H1 (cell line): ENCODE results near the gene RTN4RL1. TPM values are rescaled to one million over a fixed set of nuclear protein-coding genes. Genes with fewer than 3 reads are reported as not detected.
A peak's percentile ranks its signal among the peaks of the same experiment; 100 is the strongest.

Experiments
- CHD2 ChIP-seq: IDR thresholded peaks from 2 replicates; pipeline ENCODE4 v1.6.1; 2012; ENCODE audit warnings: low read length, improper control_type of control experiment
- CREB1 ChIP-seq: IDR thresholded peaks from 2 replicates; pipeline ENCODE4 v1.6.1; 2012; ENCODE audit warnings: inconsistent platforms
- EZH2 ChIP-seq: fragments of 200-600 bp; sonication (generic); IDR thresholded peaks from 2 replicates; pipeline ENCODE4 v1.7.1; 2012; ENCODE audit warnings: low read depth, mild to moderate bottlenecking, moderate library complexity, low read length, inconsistent platforms; ENCODE audit not compliant: severe bottlenecking
- JUND ChIP-seq: IDR thresholded peaks from 2 replicates; pipeline ENCODE4 v1.6.1; 2011; ENCODE audit warnings: mild to moderate bottlenecking, improper control_type of control experiment, low read length
- KDM1A ChIP-seq: fragments of 200-600, 300-600 bp; sonication (generic); IDR thresholded peaks from 2 replicates; pipeline ENCODE4 v1.7.1; 2016; ENCODE audit warnings: mild to moderate bottlenecking, low read length, borderline replicate concordance
- POLR2A ChIP-seq, 2 experiments: IDR thresholded peaks; 1 replicate in 1 of 2; 2 replicates in 1 of 2; pipeline ENCODE4 v1.6.1; 2011; ENCODE audit warnings: low read depth in 2 of 2, low read length in 2 of 2, mild to moderate bottlenecking in 2 of 2; ENCODE audit errors: control extremely low read depth in 1 of 2
- POLR2AphosphoS5 ChIP-seq: IDR thresholded peaks from 2 replicates; pipeline ENCODE4 v1.6.1; 2011; ENCODE audit warnings: low read depth, low read length
- RBBP5 ChIP-seq: IDR thresholded peaks from 2 replicates; pipeline ENCODE4 v1.7.1; 2012; ENCODE audit warnings: low read depth, mild to moderate bottlenecking, inconsistent platforms, low read length, moderate library complexity, borderline replicate concordance
- SIN3A ChIP-seq, 2 experiments: IDR thresholded peaks in 1 of 2; conservative IDR thresholded peaks in 1 of 2; 2 replicates each; pipeline ENCODE4 v1.6.1; 2011 to 2012; ENCODE audit warnings: low read length in 2 of 2, improper control_type of control experiment in 1 of 2, low read depth in 1 of 2, mild to moderate bottlenecking in 1 of 2
- SP4 ChIP-seq: IDR thresholded peaks from 2 replicates; pipeline ENCODE4 v1.6.1; 2012; ENCODE audit warnings: low read length, inconsistent platforms
- TAF1 ChIP-seq: IDR thresholded peaks from 2 replicates; pipeline ENCODE4 v1.6.1; 2011; ENCODE audit warnings: mild to moderate bottlenecking, low read depth, low read length
- YY1 ChIP-seq: IDR thresholded peaks from 2 replicates; pipeline ENCODE4 v1.6.1; 2011; ENCODE audit warnings: low read depth, mild to moderate bottlenecking, low read length
- ZNF274 ChIP-seq: IDR thresholded peaks from 2 replicates; pipeline ENCODE4 v1.7.0; 2012; ENCODE audit warnings: low read length, borderline replicate concordance; ENCODE audit errors: extremely low read depth
- polyA plus RNA-seq, 7 experiments: library from polyadenylated mRNA; depleted of rRNA in 3 of 7; stranded (reverse) in 5 of 7; unstranded in 2 of 7; fragments of >200 nt in 5 of 7; fragments of 200-250 nt in 2 of 7; gene quantifications; 1 replicate in 5 of 7; 2 replicates in 1 of 7; 4 replicates in 1 of 7; pipeline versions ENCODE4 v1.2.1 to v1.2.3, GENCODE V29; 2011 to 2013; ENCODE audit warnings: missing spikeins in 2 of 7, mixed read lengths in 2 of 7
- total RNA-seq: library from RNA; stranded (reverse); fragmentation: NEBNext Ultra II Directional; extraction: Animal tissue kit (Norgen Biotek cat#: 25700); gene quantifications from 2 replicates; pipeline ENCODE4 v1.2.1, GENCODE V29; 2021
- TF ChIP-seq, protein P1 (sequence below): IDR thresholded peaks from 2 replicates; pipeline ENCODE4 v1.6.1; 2012; ENCODE audit warnings: inconsistent platforms
- TF ChIP-seq, protein P2 (sequence below), 3 experiments: IDR thresholded peaks; 1 replicate in 2 of 3; 2 replicates in 1 of 3; pipeline versions ENCODE4 v1.5.1 to v1.6.1; 2011; ENCODE audit warnings: low read length in 3 of 3, mild to moderate bottlenecking in 3 of 3, inconsistent platforms in 2 of 3, low read depth in 1 of 3, moderate library complexity in 1 of 3; ENCODE audit not compliant: insufficient read depth in 1 of 3; ENCODE audit errors: control extremely low read depth in 1 of 3

The RTN4RL1 gene
- total and polyA plus RNA-seq, 2 of the 8 experiments (the other 6 are each of a cell fraction or from before 2014, with no cell fraction given): 0.09 TPM; not detected in 1

DNA sequence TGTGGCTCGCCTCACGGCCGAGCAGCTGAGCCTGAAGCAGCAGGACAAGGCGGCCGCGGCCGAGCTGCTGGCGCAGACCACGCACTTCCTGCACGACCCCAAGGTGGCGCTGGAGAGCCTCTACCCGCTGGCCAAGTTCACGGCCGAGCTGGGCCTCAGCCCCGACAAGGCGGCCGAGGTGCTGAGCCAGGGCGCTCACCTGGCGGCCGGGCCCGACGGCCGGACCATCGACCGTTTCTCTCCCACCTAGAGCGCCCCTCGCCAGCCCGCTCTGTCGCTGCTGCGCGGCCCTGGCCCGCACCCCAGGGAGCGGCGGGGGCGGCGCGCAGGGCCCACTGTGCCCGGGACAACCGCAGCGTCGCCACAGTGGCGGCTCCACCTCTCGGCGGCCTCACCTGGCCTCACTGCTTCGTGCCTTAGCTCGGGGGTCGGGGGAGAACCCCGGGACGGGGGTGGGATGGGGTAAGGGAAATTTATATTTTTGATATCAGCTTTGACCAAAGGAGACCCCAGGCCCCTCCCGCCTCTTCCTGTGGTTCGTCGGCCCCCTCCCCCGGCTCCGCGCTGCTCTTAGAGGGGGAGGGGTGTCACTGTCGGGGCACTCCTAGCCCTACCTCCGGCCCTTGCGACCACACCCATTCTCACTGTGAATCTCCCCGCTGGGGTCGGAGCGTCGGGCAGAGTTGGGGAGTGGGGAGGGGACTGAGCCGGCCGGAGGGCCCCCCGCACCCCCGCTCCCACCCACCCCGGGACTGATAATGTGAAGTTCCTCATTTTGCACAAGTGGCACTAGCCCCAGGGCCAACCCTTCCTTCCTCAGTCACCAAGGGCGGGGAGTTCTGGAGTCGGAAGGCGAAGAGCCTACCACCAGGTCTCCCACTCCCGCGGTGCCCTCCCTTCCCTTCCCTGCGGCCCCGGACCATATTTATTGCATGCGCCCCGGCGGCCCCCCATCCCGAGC is 33.7 kb upstream of the RTN4RL1 start (continued):
- TF ChIP-seq KDM1A: peak; percentile 74
- no peak for TF ChIP-seq ZNF274
- TF ChIP-seq RBBP5: no peak
- 0 out of 2 replicates have a peak, but pooled peaks have one; percentile 50 for TF ChIP-seq YY1
- TF ChIP-seq, protein P1, sequence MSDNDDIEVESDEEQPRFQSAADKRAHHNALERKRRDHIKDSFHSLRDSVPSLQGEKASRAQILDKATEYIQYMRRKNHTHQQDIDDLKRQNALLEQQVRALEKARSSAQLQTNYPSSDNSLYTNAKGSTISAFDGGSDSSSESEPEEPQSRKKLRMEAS: peak; percentile 1; the same call in 1 of the 2 replicates
- TF ChIP-seq POLR2AphosphoS5: no peak
- TF ChIP-seq POLR2A (IDR thresholded peaks at IDR 0.05; ENCODE audit: control extremely low read depth in 1 of 2, low read depth in 2 of 2, low read length in 2 of 2): no peak
- TF ChIP-seq, protein P2, sequence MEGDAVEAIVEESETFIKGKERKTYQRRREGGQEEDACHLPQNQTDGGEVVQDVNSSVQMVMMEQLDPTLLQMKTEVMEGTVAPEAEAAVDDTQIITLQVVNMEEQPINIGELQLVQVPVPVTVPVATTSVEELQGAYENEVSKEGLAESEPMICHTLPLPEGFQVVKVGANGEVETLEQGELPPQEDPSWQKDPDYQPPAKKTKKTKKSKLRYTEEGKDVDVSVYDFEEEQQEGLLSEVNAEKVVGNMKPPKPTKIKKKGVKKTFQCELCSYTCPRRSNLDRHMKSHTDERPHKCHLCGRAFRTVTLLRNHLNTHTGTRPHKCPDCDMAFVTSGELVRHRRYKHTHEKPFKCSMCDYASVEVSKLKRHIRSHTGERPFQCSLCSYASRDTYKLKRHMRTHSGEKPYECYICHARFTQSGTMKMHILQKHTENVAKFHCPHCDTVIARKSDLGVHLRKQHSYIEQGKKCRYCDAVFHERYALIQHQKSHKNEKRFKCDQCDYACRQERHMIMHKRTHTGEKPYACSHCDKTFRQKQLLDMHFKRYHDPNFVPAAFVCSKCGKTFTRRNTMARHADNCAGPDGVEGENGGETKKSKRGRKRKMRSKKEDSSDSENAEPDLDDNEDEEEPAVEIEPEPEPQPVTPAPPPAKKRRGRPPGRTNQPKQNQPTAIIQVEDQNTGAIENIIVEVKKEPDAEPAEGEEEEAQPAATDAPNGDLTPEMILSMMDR (IDR thresholded peaks at IDR 0.05; ENCODE audit: control extremely low read depth in 1 of 3, insufficient read depth in 1 of 3, low read depth in 1 of 3, low read length in 3 of 3): peak; percentile 88 to 91 (median 91)
- TF ChIP-seq SIN3A (conservative IDR thresholded peaks at IDR 0.05 in 1 of 2, IDR thresholded peaks at IDR 0.05 in 1 of 2; ENCODE audit: low read depth in 1 of 2, low read length in 2 of 2): 0 out of 4 replicates have a peak, but pooled peaks of 1 of the 2 experiments have one; percentile 46
- TF ChIP-seq SP4: no peak
- no peak for TF ChIP-seq TAF1
- no peak for TF ChIP-seq EZH2
- TF ChIP-seq CREB1: peak; percentile 58; the same call in 1 of the 2 replicates
- TF ChIP-seq CHD2: no peak
- no peak for TF ChIP-seq JUND
- TF ChIP-seq, all 59 proteins: peak for 11
